Activated CD8-positive, alpha-beta T cell treated with anti-CD3 and anti-CD28 coated beads for 36 hours (primary cell): ENCODE measurements around the gene NKX2-1. TPM values are rescaled to one million over a fixed set of nuclear protein-coding genes. Genes with fewer than 3 reads are reported as not detected.

Experiments used
- ATAC-seq: fragments of 200-7000 bp; cut with Tn5 transposase; one replicate; pipeline ENCODE4 v1.10.0; 2021; ENCODE audit warnings: mild to moderate bottlenecking, moderate library complexity
- CTCF ChIA-PET: fragments of 350-600 bp; sonication (Branson Sonifier 250); formaldehyde crosslinking; loops from one replicate; lab custom pipeline; 2021; ENCODE audit warnings: antibody characterized with exemption; lab: Charles Lee
- POLR2A ChIA-PET: fragments of 350-600 bp; sonication (Branson Sonifier 250); formaldehyde crosslinking; loops from one replicate; lab custom pipeline; 2021; ENCODE audit warnings: antibody characterized with exemption; lab: Charles Lee
- DNase-seq: peaks from one replicate; pipeline ENCODE4 v3.0.0-alpha.2; 2020
- H3K27ac Mint-ChIP-seq: one replicate; pipeline ENCODE4 v1.8.0; 2021; ENCODE audit warnings: mild to moderate bottlenecking, mixed read lengths
- H3K27me3 Mint-ChIP-seq: one replicate; pipeline ENCODE4 v1.8.0; 2021; ENCODE audit warnings: mixed read lengths
- H3K36me3 Mint-ChIP-seq: one replicate; pipeline ENCODE4 v1.8.0; 2021; ENCODE audit warnings: low read depth, mixed read lengths
- H3K4me1 Mint-ChIP-seq: one replicate; pipeline ENCODE4 v1.8.0; 2021; ENCODE audit warnings: low read depth, mixed read lengths
- H3K4me3 Mint-ChIP-seq: one replicate; pipeline ENCODE4 v1.8.0; 2021; ENCODE audit warnings: mild to moderate bottlenecking, moderate library complexity, mixed read lengths
- H3K9me3 Mint-ChIP-seq: one replicate; pipeline ENCODE4 v1.8.0; 2021; ENCODE audit warnings: mixed read lengths
- CTCF ChIP-seq: fragments of 200-600 bp; IDR thresholded peaks from one replicate; pipeline ENCODE4 v1.8.0; 2022; ENCODE audit warnings: antibody characterized with exemption, mild to moderate bottlenecking
- intact Hi-C: fragments of 100-400 bp; cut with micrococcal nuclease; formaldehyde crosslinking; loops from one replicate; pipeline ENCODE4 v1.10.0; 2022
- total RNA-seq, 2 experiments: library from RNA; stranded (reverse); gene quantifications; one replicate each; pipeline ENCODE4 v1.2.3, GENCODE V29; 2021

Gene NKX2-1
- total RNA-seq, 2 experiments from 2014 or later: 0.25 TPM; not detected in 1

DNA sequence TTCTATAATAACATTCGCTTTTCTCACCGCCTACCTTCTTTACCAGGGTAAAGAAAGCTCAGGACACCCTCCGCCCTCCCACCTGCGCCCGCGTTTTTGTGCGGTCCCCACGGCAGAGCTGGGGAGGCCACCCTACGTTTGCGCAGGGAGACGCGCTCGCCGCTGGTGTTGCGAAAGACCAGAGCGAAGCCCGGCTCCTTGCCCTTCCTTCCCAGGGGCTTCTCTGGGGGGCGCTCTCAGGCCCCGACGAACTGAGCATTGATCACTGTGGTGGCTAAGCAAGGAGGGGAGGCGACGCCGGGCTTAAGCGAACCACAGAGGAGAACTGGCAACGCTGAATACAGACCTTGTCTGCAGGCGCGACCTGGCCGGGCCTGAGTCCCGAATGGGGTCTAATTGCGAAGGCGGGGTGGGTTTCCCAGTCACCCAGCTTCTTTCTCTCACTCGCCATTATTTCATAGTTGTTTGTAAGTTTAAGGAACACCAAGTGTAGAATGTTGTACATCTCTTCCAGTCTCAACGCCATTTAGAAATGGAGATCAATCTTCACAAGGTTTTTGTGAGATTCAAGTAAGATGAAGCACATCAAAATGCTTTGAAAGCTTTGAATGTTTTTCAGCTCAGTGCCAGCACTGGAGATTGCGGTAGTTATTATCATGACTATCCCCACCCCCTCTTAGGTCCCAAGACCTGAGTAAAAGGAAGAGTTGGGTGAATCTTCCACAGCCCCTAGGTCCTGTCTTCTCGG, 1.7 kb upstream of the NKX2-1 start:
- intact Hi-C loops: loop anchor here (5.0 kb wide), 1 partner anchor 146 kb away; no protein-coding TSS in a partner anchor
- DNase-seq (no peak), ATAC-seq (no peak)
- no peaks in the 10 kb centered on the region for H3K36me3 Mint-ChIP-seq
- peaks cover 65% of the 10 kb centered on the region for H3K27me3 Mint-ChIP-seq
- POLR2A ChIA-PET: no interaction called here
- no peak overlapping the region for H3K4me3 Mint-ChIP-seq
- H3K9me3 Mint-ChIP-seq: no peaks in the 10 kb centered on the region
- TF ChIP-seq CTCF: no peak
- H3K27ac Mint-ChIP-seq: no peak overlapping the region
- peaks cover 14% of the 10 kb centered on the region for H3K4me1 Mint-ChIP-seq
- CTCF ChIA-PET: interaction anchor here (0.6 to 1.7 kb wide), 8 partner anchors 8 to 452 kb away, joined by 3 to 7 read pairs (median 4); no protein-coding TSS in a partner anchor

- no peak for TF ChIP-seq CTCF
- Mint-ChIP-seq H3K36me3 (no peaks in the 10 kb centered on the region), H3K27ac (no peak overlapping the region), H3K4me3 (peak overlapping the region; percentile 17), H3K9me3 (no peaks in the 10 kb centered on the region), H3K27me3 (peaks cover 63% of the 10 kb centered on the region), H3K4me1 (peaks cover 14% of the 10 kb centered on the region)
- DNase-seq (no peak), ATAC-seq (no peak)
- intact Hi-C loops: loop anchor here (5.0 kb wide), 1 partner anchor 146 kb away; no protein-coding TSS in a partner anchor
- ChIA-PET POLR2A (no interaction called here), CTCF (interaction anchor here (0.6 to 1.7 kb wide), 6 partner anchors 16 to 451 kb away, joined by 3 to 7 read pairs (median 4); no protein-coding TSS in a partner anchor)
Observed at GRCh38 chr14:36520601-36521525, 831 bp upstream of the NKX2-1 start.

DNA sequence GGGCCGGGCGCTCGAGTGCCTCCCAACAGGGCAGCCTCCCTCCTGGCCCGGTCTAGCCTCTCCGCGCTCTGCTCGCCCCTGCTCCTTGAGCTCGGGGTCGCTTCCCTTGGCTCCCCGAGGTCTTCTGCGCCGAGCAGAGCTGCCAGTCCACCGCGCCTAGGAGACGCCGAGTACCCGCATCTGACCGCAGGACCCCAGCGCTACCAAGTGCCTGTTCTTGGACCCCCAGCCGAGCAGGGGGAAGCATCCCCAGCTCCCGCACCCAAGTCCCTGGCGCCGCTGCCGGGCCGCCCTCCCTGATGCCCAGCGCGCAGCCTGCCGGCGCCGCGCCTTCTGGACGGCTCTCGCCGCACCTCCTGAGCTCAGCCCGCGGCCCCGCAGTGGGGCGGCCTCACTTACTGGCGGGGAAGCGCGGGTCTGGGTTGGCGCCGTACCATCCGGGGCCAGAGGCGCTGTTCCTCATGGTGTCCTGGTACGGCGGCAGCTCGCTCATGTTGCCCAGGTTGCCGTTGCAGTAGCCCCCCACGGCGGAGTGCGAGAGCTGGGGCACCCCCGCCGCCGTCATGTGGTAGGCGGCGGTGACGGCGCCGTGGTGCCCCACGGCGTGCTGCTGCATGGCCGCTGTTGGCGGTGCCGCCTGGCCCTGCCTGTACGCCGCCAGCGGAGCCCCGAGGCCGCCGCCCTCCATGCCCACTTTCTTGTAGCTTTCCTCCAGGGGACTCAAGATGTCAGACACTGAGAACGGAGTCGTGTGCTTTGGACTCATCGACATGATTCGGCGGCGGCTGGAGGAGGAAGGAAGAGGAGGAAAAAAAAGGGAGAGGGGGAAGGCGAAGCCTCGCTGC, 1.2 kb downstream of the NKX2-1 start:
- Mint-ChIP-seq H3K4me3 (peak overlapping the region; percentile 40), H3K36me3 (no peaks in the 10 kb centered on the region), H3K27ac (no peak overlapping the region), H3K9me3 (no peaks in the 10 kb centered on the region), H3K4me1 (peaks cover 14% of the 10 kb centered on the region), H3K27me3 (peaks cover 64% of the 10 kb centered on the region)
- POLR2A ChIA-PET: interaction anchor here (1.2 kb wide), 1 partner anchor 14 kb away, joined by 4 read pairs; no protein-coding TSS in a partner anchor
- no peak for TF ChIP-seq CTCF
- DNase-seq: no peak
- CTCF ChIA-PET: no interaction called here
- peak; percentile 32 for ATAC-seq
- intact Hi-C loops: loop anchor here (5.0 kb wide), 1 partner anchor 68 kb away; no protein-coding TSS in a partner anchor

- no peak for TF ChIP-seq CTCF
- intact Hi-C loops: loop anchor here (5.0 kb wide), 1 partner anchor 69 kb away; no protein-coding TSS in a partner anchor
- no peak for DNase-seq
- Mint-ChIP-seq H3K4me1 (peaks cover 14% of the 10 kb centered on the region), H3K27ac (no peak overlapping the region), H3K36me3 (no peaks in the 10 kb centered on the region), H3K27me3 (peaks cover 64% of the 10 kb centered on the region), H3K9me3 (no peaks in the 10 kb centered on the region), H3K4me3 (no peak overlapping the region)
- ChIA-PET POLR2A (interaction anchor here (1.2 kb wide), 1 partner anchor 13 kb away, joined by 4 read pairs; no protein-coding TSS in a partner anchor), CTCF (no interaction called here)
- ATAC-seq: no peak
Observed at GRCh38 chr14:36518031-36518585, 1.9 kb downstream of the NKX2-1 start.
